ENCODE measurements around the gene TBC1D2B.

The TBC1D2B gene

GRCh38 chr15:78077053-78077870, at the start of gene TBC1D2B:
Gene TBC1D2B, minus strand, starts transcription at chr15:78077711. Its CDS starts 59 bp downstream, at chr15:78077652.
- DNase-seq: no peak

- no peak for DNase-seq
Observed at GRCh38 chr15:78125267-78125666, 47.8 kb upstream of the TBC1D2B start.

GRCh38 chr15:78120523-78120922, 43.0 kb upstream of the TBC1D2B start:
- no peak for DNase-seq

- no peak for DNase-seq
Observed at GRCh38 chr15:78112551-78112950, 35.0 kb upstream of the TBC1D2B start.

GRCh38 chr15:78111788-78112187, 34.3 kb upstream of the TBC1D2B start:
- DNase-seq: no peak

GRCh38 chr15:78110916-78111475, 33.5 kb upstream of the TBC1D2B start:
- no peak for DNase-seq

GRCh38 chr15:78110096-78110495, 32.6 kb upstream of the TBC1D2B start:
- DNase-seq: no peak

GRCh38 chr15:78109156-78109555, 31.6 kb upstream of the TBC1D2B start:
- no peak for DNase-seq

GRCh38 chr15:78108300-78109084, 31.0 kb upstream of the TBC1D2B start:
- DNase-seq: no peak

- no peak for DNase-seq
Observed at GRCh38 chr15:78107471-78107870, 30.0 kb upstream of the TBC1D2B start.

- DNase-seq: no peak
Observed at GRCh38 chr15:78105476-78106241, 28.1 kb upstream of the TBC1D2B start.

GRCh38 chr15:78104566-78105475, 27.3 kb upstream of the TBC1D2B start:
- no peak for DNase-seq

- no peak for DNase-seq
Observed at GRCh38 chr15:78104119-78104479, 26.6 kb upstream of the TBC1D2B start.

GRCh38 chr15:78103406-78104118, 26.1 kb upstream of the TBC1D2B start:
- no peak for DNase-seq

GRCh38 chr15:78102741-78103140, 25.2 kb upstream of the TBC1D2B start:
- no peak for DNase-seq

GRCh38 chr15:78102211-78102610, 24.7 kb upstream of the TBC1D2B start:
- DNase-seq: no peak

- DNase-seq: no peak
Observed at GRCh38 chr15:78101423-78102105, 24.1 kb upstream of the TBC1D2B start.

- DNase-seq: no peak
Observed at GRCh38 chr15:78100886-78101285, 23.4 kb upstream of the TBC1D2B start.

- DNase-seq: no peak
Observed at GRCh38 chr15:78098131-78098755, 20.7 kb upstream of the TBC1D2B start.

- DNase-seq: no peak
Observed at GRCh38 chr15:78097667-78098066, 20.2 kb upstream of the TBC1D2B start.

All from NCI-H1436 treated with DMSO at 0.1 percent for 48 hours (cell line).